Measurements from ENCODE around the gene NPFFR1.

- TF ChIP-seq, protein P1, sequence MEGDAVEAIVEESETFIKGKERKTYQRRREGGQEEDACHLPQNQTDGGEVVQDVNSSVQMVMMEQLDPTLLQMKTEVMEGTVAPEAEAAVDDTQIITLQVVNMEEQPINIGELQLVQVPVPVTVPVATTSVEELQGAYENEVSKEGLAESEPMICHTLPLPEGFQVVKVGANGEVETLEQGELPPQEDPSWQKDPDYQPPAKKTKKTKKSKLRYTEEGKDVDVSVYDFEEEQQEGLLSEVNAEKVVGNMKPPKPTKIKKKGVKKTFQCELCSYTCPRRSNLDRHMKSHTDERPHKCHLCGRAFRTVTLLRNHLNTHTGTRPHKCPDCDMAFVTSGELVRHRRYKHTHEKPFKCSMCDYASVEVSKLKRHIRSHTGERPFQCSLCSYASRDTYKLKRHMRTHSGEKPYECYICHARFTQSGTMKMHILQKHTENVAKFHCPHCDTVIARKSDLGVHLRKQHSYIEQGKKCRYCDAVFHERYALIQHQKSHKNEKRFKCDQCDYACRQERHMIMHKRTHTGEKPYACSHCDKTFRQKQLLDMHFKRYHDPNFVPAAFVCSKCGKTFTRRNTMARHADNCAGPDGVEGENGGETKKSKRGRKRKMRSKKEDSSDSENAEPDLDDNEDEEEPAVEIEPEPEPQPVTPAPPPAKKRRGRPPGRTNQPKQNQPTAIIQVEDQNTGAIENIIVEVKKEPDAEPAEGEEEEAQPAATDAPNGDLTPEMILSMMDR (IDR thresholded peaks at IDR 0.05) = no peak
- no peak for TF ChIP-seq POLR2A (IDR thresholded peaks at IDR 0.05)
Observed at GRCh38 chr10:70274643-70275042, 9.2 kb downstream of the NPFFR1 start.
